Activated T-cell treated with anti-CD3 and anti-CD28 coated beads for 1 hour (primary cell): ENCODE data around the gene FKBP1A.
A peak's percentile ranks its signal among the peaks of the same experiment; 100 is the strongest.

ENCODE experiments used
- DNase-seq: peaks from one replicate; pipeline ENCODE4 v3.0.0-alpha.2; 2020; ENCODE audit warnings: low read depth

Gene FKBP1A

DNA sequence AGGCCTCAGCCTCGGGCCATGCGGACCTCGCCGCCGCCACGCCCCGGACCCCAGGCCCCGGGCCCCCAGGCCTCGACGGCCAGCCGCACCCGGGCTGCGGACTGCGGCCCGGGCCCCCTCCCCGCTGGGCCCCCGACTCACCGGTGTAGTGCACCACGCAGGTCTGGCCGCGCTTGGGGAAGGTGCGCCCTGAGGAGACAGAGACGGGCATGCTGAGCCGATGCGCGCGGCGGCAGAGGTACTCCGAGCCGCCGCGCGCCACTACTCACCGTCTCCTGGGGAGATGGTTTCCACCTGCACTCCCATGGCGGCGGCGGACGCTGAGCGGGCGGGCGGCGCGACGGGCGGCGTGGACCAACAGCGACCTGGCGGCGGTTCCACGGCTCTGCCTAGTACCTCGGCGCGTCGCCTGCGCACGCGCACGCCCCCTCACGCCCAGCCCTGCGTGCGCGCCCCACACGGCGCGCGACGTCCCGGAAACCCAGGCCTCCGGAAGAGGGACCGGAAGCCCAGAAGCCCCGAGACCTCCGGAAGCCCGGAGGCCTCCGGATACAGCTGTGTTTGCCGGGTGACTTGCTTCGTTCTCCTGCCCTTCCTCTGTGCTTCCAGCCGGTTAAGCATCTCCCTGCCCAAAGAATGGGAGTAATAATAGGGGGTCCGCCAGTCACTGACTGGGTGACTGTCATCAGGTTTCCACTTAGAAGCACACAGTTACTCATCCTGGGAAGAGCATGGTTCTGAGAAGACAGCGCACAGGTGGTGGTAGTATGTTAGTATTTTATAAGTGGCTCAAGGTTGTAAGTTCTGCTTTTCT, at the start of gene FKBP1A:
FKBP1A (minus strand) TSS at position 362 of the 814 bp plus-strand sequence; CDS start at position 306, 56 bp downstream.
- peak; percentile 85 for DNase-seq

DNA sequence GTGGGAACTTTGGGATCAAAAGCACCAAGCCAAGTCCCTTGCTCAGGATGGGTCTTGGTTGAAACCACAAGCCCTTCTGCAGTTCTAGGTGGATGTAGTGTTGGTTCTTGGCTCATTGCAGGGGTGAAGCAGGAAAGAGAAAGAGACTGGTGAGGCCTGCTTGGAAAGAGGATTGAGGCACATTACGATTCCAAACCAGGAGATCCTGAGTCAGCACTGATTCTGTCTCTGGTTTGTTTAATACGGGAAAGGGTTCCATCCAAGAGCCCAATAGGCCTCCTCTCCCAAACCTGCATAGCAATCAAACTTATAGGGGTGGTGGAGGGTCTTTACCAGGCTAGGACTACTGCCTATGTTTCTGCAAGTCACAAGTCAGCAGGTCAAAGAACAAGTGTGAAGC, 49.5 kb upstream of the FKBP1A start:
- DNase-seq, result no peak

DNA sequence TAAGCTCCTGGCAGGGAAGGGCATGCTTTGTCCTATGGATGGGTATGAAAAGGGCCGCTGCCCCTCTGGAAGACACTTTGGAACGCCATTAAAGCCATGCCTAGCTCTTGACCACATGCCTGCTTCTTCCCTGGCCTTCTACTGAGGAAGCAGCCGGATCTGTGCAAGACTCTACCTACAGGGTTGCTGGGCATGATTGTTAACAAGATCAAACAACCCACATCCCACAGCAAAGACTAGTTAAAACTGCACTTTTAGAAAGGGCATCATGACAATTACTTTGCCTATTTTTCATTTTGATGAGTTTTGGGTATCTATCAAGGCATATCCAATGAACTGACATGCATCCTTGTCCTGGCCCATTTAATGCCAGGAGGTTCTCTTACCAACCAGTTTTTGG, 48.3 kb upstream of the FKBP1A start:
- DNase-seq, result no peak

DNA sequence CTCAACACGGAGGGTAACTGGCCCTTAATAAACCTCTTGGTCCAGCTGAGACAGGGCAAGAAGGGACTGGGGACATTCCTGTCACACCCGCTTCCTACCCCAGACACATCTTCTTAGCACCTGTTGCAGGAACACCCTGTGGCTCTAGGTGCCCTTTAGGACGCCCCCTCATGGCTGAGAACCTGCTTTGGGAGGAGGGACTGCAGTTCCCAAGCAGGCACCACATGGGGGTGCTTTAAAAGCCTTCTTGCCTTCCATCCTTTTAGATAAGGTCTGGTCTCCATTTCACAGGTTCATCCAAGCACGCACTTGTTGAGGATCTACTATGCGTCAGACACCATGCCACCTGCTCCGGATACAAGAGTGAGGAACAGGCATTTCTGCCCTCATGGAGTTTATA, 47.2 kb upstream of the FKBP1A start:
- no peak for DNase-seq

DNA sequence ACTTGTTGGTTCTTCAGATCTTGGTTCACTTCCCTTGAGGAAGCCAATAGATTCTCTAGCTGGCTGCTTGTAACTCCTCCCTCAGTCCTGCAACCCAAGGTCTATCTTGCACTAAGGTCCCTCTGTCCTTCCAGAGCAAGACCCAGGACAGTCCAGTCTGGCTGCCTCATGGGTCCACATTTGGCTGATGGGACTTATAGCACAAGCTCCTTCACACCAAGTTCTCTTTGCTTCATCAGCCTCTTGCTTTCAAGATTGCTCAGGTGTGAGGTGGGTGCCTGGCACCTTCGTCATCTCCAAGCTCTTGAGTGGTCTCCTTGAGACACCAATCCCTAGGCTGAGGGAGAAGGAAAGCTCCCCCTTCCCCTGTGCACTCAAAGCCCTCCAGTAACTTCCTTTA, 45.5 kb upstream of the FKBP1A start:
- no peak for DNase-seq

DNA sequence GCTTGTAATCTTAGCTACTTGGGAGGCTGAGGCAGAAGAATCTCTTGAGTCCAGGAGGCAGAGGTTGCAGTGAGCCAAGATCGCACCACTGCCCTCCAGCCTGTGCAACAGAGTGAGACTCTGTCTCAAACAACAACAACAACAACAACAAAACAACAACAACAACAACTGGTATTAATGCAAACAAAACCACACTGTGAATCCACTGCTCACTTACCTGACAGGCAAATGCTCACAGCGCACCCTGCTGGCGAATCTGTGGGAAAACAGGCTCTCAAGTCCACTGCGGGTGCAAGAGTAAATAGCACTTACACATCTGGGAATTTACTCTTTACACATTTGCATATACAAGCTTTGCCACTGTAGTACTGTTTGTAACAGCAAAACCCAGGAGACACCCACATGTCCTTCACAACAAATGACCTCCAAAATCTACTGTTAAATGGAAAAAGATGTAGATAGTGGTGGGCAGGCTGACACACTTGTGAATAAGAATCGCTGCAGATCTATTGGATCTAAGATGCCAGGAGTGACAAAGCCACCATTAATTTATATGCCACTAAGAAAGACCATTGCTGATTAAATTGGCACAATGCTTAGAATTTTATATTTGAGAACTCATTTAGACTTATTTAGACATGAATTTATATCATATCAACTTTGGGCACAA, 44.5 kb upstream of the FKBP1A start:
- peak; percentile 80 for DNase-seq

DNA sequence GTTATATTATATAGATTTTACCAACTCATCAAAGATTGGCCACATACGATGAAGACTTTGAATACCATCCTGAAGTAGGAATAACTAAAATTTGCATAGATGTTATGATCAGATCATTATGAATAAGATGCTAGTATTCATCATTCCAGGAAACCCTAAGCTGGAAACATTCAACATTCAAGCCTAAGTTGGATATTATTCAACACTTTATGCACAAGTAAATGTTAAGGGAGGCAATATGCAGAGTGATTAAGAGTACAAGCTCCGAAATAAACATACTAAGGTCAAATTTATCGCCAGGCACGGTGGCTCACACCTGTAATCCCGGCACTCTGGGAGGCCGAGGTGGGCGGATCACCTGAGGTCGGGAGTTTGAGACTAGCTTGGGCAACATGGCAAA, 43.4 kb upstream of the FKBP1A start:
- no peak for DNase-seq

DNA sequence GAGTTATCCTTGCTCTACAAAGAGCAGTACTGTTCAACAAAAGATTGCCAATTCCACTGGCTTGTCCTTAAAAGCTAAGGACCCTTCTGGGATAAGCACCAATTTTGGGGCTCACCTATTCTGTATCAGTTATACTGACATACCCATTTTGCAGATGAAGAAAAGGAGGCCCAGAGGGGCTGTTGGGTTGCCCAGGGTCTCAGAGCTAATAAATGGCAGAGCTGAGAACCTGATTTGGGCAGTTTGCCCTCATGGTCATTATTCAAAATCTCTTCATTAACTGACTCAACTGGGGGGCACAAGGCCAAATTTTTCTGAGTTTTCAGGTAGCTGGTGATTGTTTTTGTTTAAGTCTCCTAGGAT, 42.5 kb upstream of the FKBP1A start:
- DNase-seq, result no peak

DNA sequence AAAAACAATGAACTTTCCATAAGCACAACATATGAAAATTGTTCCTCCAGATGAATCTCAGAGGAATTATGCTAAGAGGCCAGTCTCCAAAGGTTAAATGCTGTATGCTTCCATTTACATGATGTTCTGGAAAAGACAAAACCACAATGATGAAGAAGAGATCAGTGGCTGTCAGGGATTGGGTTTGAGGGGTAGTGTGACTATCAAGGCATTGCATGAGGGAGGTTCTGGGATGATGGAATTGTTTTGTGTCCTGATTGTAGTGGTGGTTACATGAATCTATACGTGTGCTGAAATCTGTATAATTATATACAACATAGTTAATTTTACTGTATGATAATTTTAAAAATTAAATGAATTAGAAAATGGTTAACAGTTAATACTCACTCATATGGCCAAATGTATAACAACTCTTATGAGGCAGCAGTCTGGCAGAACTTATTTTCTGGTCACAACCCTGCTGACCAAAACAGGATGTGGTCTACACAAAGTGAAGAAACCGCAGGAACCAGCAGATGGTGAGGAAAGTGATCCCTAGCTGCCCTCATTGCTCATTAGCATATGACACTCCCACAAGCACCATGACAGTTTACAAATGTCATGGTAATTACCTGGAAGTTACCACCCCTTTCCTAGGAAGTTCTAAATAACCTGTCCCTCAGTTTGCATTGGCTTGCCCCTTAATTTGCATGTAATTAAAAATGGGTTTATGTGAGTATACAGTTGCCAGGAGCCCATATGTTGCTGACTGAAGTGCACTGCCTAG, 41.9 kb upstream of the FKBP1A start:
- no peak for DNase-seq

DNA sequence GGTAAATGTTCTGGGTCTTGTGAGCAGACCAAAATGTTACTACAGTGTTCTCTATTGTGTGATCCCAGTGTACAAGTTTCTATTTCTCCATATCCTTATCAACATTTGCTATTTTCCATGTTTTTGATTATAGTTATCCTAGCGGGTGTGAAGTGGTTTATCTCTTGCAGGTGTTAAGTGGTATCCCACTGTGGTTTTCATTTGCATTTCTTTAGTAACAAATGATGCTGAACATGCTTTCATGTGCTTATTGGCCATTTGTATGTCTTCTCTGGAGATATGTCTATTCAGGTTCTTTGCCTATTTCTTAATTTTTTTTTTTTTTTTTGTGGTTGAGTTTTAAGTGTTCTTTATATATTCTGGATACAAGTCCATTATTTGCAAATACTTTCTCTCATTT, 38.3 kb upstream of the FKBP1A start:
- DNase-seq, result no peak

DNA sequence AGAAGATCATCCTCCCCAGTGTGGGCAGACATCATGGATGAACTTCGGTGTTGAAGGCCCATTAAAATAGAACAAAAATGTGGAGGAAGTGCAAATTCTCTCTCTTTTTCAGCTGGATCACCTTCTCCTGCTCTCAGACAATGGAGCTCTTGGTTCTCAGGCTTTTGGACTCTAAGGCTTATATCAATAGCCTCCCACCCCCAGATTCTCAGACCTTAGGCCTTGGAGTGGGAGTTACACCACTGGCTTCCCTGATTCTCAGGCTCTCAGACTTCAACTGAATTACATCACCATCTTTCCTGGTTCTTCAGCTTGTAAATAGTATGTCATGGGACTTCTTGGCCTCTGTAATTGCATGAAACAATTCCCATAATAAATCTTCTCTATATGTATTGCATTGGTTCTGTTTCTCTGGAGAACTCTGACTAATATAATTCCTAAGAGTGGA, 37.2 kb upstream of the FKBP1A start:
- no peak for DNase-seq

DNA sequence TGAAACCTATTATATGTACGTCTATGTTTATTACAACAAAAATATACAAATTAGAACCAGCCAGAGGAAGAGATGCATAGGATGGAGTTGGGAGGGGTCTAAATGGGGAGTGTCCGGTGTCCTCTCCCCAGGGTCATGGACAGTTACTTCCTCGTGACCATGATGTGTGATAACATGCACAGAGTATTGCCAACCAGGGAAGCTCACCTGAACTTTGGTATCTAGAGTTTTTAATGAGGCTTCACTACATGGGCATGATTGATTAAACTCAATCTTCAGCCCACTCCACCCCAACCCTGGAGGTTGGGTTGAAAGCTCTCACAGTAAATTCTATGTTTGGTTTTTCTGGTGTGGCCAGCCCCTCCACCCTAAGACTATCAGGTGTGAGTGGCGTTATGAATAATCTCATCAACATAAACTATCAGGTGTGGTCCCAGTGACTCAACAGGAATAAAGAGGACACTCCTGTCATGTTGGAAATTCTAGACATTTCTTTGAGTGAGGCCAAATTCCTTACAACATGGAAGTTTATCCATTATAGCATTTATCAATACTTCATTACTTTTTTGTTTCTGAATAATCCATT, 36.4 kb upstream of the FKBP1A start:
- DNase-seq, result no peak

DNA sequence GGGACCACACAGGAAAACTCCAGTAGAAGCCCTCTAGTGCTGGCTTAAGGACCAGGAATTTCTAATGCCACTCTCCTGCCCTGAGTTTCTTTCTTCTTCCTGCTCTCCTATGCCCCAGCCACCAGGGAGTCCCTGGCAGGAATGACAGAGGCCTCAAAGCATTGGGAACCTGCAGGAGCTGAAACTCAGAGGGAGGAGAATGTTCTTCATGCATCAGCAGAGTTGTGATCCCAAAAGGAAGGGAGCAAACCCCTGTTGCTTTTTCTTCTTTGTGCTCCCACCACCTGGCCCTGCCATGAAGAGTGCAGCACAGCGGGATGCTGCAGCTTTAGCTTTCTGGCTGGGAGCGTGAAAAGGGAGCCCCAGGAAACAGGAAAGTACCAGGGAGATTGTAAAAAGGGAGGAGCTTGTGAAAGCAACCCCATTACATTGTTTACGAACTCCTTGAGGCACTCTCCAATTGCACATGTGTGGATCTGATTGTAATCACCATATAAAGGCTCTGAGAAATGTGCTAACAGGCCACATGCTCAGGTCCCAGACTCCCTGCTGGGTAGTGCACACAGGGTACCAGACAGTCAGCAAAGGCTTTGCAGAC, 34.7 kb upstream of the FKBP1A start:
- no peak for DNase-seq

DNA sequence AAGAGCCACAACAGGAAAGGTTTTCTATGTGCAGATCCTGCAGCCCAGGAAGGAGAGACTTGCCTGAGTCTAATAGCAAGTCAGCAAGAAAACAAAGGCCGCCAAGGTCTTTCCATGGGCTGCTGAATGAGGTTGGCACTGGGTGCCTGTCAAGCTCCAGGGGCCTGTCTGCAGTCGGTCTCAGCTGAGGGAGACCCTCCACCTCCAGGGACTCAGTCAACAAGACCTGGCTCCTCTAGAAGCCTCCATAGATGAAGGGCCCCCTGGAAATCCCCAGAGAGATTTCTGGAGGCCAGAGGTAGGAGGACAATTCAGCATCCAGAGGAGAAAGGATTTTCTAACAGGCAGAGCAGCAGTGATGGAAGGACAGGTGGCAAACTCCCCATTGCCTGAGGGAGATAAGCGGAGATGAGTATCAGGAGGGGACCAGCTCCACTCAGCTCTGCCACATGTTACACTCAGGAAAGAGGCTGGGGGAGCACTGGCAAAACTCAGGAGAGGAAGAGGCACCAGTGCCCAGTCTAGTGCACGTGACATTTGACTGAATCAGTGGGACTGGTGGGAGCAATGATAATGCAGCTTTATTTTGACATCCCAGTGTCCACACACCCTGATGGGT, 33.5 kb upstream of the FKBP1A start:
- no peak for DNase-seq

DNA sequence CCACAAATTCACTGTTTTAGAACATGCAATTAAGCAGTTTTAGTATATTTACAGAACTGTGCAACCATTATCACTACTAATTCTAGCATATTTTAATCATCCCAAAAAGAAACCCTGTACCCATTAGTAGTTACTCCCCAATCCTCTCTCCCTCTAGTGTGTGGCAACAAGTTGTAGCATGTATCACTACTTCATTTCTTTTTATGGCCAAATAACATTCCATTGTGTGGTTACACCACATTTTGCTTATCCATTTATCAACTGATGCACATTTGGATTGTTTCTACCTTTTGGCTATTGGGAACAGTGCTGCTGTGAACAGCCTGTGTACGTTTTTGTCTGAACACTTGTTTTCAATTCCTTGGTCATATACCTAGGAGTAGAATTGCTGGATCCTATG, 31.5 kb upstream of the FKBP1A start:
- DNase-seq, result no peak

DNA sequence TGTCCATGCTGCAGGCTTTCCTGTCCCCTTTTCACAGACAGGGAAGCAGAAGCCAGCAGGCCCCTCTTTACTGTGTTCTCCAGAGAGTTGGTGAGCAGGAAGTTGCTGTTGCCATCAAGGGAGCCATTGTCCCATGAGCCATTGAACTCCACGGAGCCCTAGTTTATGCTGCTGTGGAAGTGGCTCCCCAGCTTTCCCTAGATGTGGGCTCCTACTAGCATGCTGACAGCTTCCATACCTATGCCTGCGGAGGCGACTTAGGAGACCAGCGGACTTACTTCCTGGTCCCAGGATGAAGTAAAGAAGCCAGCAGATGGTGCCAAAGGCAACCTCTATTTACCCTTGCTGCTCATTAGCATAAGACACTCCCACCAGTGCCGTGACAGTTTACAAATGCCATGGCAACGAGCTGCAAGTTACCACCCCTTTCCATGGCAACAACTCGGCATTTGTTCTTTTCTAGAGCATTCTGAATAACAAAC, 30.8 kb upstream of the FKBP1A start:
- no peak for DNase-seq

DNA sequence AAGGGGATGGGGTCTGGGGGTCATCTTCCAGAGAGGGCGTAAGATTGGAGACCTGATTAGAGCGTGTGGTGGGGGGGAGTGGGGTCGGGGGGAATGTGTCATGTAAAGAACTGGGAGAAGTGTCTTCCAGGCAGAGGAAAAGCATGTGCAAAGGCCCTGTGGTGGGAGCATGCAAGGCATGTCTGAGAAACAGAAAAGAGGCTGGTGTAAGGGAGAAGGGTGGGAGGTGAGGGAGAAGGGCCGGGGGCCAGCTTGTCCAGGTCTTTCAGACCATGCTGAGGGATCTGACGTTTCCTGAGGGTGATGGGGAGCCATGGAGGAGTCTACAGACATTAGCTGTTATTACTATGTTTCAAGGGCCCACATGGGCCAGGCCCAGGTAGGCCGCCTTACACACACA, 30.4 kb upstream of the FKBP1A start:
- DNase-seq, result no peak

DNA sequence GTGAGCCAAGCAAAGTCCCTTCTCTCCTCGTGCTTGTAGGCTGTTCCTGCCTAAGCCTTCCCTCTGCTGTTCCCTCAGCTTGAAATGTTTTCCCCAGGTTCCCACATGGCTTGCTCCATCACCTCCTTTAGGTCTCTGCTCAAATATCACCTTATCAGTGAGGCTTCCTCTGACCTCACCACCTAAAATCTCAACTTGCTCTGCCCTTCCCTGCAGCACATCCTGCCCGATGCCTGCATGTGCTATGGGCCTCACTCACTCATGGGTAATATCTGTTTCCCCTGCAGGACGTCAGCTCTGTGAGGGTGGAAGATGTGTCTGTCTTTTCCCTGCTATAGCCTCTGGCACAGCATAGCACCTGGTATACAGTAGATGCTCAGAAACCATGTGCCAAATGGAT, 29.9 kb upstream of the FKBP1A start:
- no peak for DNase-seq

DNA sequence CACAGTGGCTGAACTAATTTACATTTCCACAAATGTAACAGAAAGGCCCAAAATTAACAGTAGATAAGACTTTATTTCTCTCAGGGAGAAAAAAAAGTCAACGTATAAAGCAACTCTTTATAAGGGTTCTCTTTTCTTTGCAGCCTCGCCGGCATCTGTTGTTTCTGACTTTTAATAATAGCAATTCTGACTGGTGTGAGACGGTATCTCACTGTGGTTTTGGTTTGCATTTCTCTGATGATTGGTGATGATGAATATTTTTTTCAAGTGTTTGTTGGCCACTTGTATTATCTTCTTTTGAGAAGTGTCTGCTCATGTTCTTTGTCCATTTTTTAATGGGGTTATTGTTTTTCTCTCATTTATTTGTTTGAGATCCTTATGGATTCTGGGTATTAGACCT, 27.2 kb upstream of the FKBP1A start:
- no peak for DNase-seq

DNA sequence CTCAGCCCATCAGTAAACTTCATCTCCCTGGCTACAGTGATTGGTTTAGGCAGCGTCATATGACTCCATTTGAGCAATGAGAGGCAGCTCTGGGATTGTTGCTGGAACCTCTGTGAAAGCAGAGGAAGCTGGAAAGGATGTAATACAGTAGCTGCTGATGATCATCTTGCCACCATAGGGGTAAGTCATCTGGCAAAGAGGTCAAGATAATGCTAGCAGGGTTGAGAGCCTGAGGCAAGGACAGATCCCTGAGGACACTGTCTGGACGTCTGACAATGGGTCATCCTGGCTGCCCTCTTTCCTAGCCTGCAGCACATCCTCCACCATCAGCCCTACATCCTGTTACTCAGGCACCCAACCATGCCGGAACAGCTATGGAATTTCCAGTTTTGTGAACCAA, 25.5 kb upstream of the FKBP1A start:
- no peak for DNase-seq

DNA sequence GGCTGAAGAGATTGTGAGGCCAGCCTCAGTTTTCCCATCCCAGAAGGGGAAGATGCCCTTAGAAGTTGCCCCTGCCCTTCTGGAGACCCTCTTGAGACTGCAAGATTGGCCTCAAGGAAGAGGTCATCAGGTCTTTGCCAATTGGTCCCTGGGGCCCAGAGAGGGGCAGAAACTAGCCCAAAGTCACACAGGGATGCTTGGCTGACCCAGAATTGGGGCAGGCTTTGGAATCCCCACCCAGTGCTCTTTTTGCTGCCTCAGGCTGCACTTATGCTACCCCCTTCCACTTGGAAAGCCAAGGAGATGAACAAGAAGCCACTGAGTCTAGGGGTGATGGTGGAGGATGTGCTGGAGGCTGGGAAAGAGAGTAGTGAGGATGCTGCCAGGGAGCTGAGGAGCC, 24.9 kb upstream of the FKBP1A start:
- DNase-seq, result no peak

DNA sequence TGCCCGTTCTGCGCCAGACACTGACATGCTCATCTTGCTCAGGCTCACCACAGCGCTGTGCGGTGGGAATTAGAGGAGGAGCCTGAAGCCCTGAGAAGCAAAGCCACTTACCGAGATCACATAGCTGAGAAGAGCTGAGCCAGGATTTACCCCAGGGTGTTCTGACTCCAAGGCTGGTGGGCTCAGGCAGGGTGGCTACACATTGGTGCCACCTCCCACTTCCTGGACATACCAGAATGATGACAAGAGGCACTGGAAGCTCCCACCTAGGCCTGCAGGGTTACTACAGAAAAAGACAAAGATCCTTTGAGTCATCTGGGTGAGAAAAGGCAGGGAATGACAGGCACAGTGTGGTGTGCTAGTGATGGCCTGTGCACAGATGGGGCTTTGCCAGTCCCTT, 24.4 kb upstream of the FKBP1A start:
- no peak for DNase-seq
